Pancreas (tissue), 10 donors: ENCODE data around the gene GNAT3. TPM values are rescaled to one million over a fixed set of nuclear protein-coding genes. Genes with fewer than 3 reads are reported as not detected.

Experiments used
- ATAC-seq, 4 donors: fragments of 200-7000 bp; cut with Tn5 transposase; one replicate each; pipeline versions ENCODE4 v1.8.0 to v1.9.1; 2020; ENCODE audit warnings: mild to moderate bottlenecking in 4 of 4, moderate library complexity in 4 of 4
- DNase-seq, 6 donors: peaks; one replicate each; pipeline ENCODE4 v3.0.0-alpha.2; 2020
- FAIRE-seq: peaks from 2 replicates; lab custom pipeline; 2012; peaks lifted over from hg19 to GRCh38; lab: Jason Lieb, UNC
- H3K27ac ChIP-seq, 4 donors: fragments of 200-600 bp; sonication (generic); 1 replicate in 3 of 4; 2 replicates in 1 of 4; pipeline versions ENCODE4 v1.5.0 to v1.8.0; 2020
- H3K27me3 ChIP-seq, 4 donors: fragments of 200-600 bp; one replicate each; pipeline ENCODE4 v1.8.0; 2021
- H3K36me3 ChIP-seq, 3 donors: fragments of 200-600 bp; sonication (generic) in 1 of 3; one replicate each; pipeline versions ENCODE4 v1.5.0 to v1.8.0; 2020 to 2021
- H3K4me1 ChIP-seq, 3 donors: fragments of 200-600 bp; one replicate each; pipeline ENCODE4 v1.8.0; 2021
- H3K4me3 ChIP-seq, 4 donors: fragments of 200-600 bp; sonication (generic) in 2 of 4; one replicate each; pipeline versions ENCODE4 v1.5.0 to v1.8.0; 2020 to 2021
- H3K9me3 ChIP-seq, 4 donors: fragments of 200-600 bp; one replicate each; pipeline ENCODE4 v1.8.0; 2021
- CTCF ChIP-seq, 4 donors: fragments of 200-600 bp; sonication (generic) in 3 of 4; IDR thresholded peaks; one replicate each; pipeline versions ENCODE4 v1.5.0 to v1.8.0; 2021; ENCODE audit warnings: antibody characterized with exemption in 4 of 4
- whole genome bisulfite sequencing, 2 donors: extraction: QIAGEN DNeasy Blood & Tissue Kit; methylation state at CpG; one replicate each; pipeline ENCODE4 v1.1.7; 2013; 5-methylcytosine and 5-hydroxymethylcytosine counted together
- intact Hi-C, 3 donors: fragments of 100-400 bp; cut with DNase I; formaldehyde crosslinking; loops; one replicate each; pipeline versions ENCODE4 v1.11.1 to v1.14.2; 2022
- polyA plus RNA-seq, 2 donors: library from polyadenylated mRNA; stranded (reverse); fragments of 200-250 nt; gene quantifications; one replicate each; pipeline ENCODE4 v1.2.3, GENCODE V29; 2013
- total RNA-seq, 6 donors: library from RNA; stranded (reverse); fragmentation: NEBNext Ultra II Directional in 4 of 6; extraction: Animal tissue kit (Norgen Biotek cat#: 25700) in 4 of 6; gene quantifications; one replicate each; pipeline versions ENCODE4 v1.2.1 to v1.2.4, GENCODE V29; 2021 to 2023
- donor health status: healthy with polysubstance abuse.
- donor health status: DM: no; HTN: no; CAD: no; lungs with moderate emphysema.
- donor health status: DM: no; HTN: no; CAD: no.
- donor health status: control.
- donor health status: control.
- donor health status: Bipolar disorder and iron deficiency.
- donor health status: DM: yes; HTN: yes; CAD: no.
- donor health status: DM: no; HTN: no; CAD: no.
- donor health status: DM: no; HTN: no; CAD: no.
- donor health status: DM: yes; HTN: yes; CAD: no.

GNAT3 gene
- total and polyA plus RNA-seq, 8 donors = 1.2 TPM; not detected in 7

GRCh38 chr7:80463272-80463920, 48.5 kb downstream of the GNAT3 start:
- Histone ChIP-seq H3K36me3 (no peaks in the 10 kb centered on the region), H3K4me3 (no peak overlapping the region), H3K27me3 (no peaks in the 10 kb centered on the region), H3K4me1 (no peaks in the 10 kb centered on the region), H3K9me3 (no peaks in the 10 kb centered on the region), H3K27ac (no peak overlapping the region)
- TF ChIP-seq CTCF (IDR thresholded peaks at IDR 0.05) = no peak
- WGBS, 2 donors = 42 to 47% methylated on average over 4 of the region's 4 CpGs
- intact Hi-C loops = no loop called here
- no peak for ATAC-seq
- no peak for FAIRE-seq
- DNase-seq = no peak

- DNase-seq (no peak), FAIRE-seq (peak; percentile 49), ATAC-seq (no peak)
- H3K4me3 ChIP-seq = no peak overlapping the region
- no peaks in the 10 kb centered on the region for H3K9me3 ChIP-seq
- TF ChIP-seq CTCF (IDR thresholded peaks at IDR 0.05) = no peak
- WGBS, 2 donors = 51 to 63% methylated on average over 1 of the region's 1 CpG
- H3K27me3 ChIP-seq = no peaks in the 10 kb centered on the region
- H3K4me1 ChIP-seq = no peaks in the 10 kb centered on the region
- no peak overlapping the region for H3K27ac ChIP-seq
- intact Hi-C loops = no loop called here
- H3K36me3 ChIP-seq = no peaks in the 10 kb centered on the region
Measured at GRCh38 chr7:80460857-80461256, 51.0 kb downstream of the GNAT3 start.

- 75 to 76% methylated on average over 4 of the region's 4 CpGs for WGBS, 2 donors
- ATAC-seq (no peak), DNase-seq (no peak), FAIRE-seq (no peak)
- TF ChIP-seq CTCF (IDR thresholded peaks at IDR 0.05) = no peak
- Histone ChIP-seq H3K27ac (no peak overlapping the region), H3K4me3 (no peak overlapping the region), H3K36me3 (no peaks in the 10 kb centered on the region), H3K27me3 (no peaks in the 10 kb centered on the region), H3K4me1 (no peaks in the 10 kb centered on the region), H3K9me3 (no peaks in the 10 kb centered on the region)
- intact Hi-C loops = no loop called here
Measured at GRCh38 chr7:80459776-80460510, 51.9 kb downstream of the GNAT3 start.

GRCh38 chr7:80458822-80459725, 52.8 kb downstream of the GNAT3 start:
- H3K9me3 ChIP-seq = no peaks in the 10 kb centered on the region
- no peaks in the 10 kb centered on the region for H3K36me3 ChIP-seq
- H3K27me3 ChIP-seq = no peaks in the 10 kb centered on the region
- FAIRE-seq = no peak
- no peak overlapping the region for H3K27ac ChIP-seq
- H3K4me3 ChIP-seq = no peak overlapping the region
- 69 to 72% methylated on average over 6 of the region's 6 CpGs for WGBS, 2 donors
- intact Hi-C loops = no loop called here
- H3K4me1 ChIP-seq = no peaks in the 10 kb centered on the region
- TF ChIP-seq CTCF (IDR thresholded peaks at IDR 0.05) = no peak
- ATAC-seq = no peak
- DNase-seq = no peak
